ENCODE results near the gene DEPDC5. TPM values are rescaled to one million over a fixed set of nuclear protein-coding genes. Genes with fewer than 3 reads are reported as not detected.

Gene DEPDC5
- total RNA-seq, 1 donor from 2014 or later = 32.6 TPM

- H3K4me1 Mint-ChIP-seq (ENCODE audit: unreplicated experiment) = no peaks in the 10 kb centered on the region
- H3K36me3 Mint-ChIP-seq (ENCODE audit: low read depth, unreplicated experiment) = peaks cover 25% of the 10 kb centered on the region
- DNase-seq (ENCODE audit: low spot score) = no peak
- H3K27ac Mint-ChIP-seq (ENCODE audit: unreplicated experiment) = no peak overlapping the region
- TF ChIP-seq CTCF (IDR thresholded peaks at IDR 0.05; ENCODE audit: unreplicated experiment) = no peak
- no peak overlapping the region for H3K4me3 Mint-ChIP-seq (ENCODE audit: unreplicated experiment)
- no peaks in the 10 kb centered on the region for H3K9me3 Mint-ChIP-seq (ENCODE audit: unreplicated experiment)
- no peaks in the 10 kb centered on the region for H3K27me3 Mint-ChIP-seq (ENCODE audit: unreplicated experiment)
Measured at GRCh38 chr22:31723723-31724122, 30.1 kb upstream of the DEPDC5 start.

- H3K27ac Mint-ChIP-seq (ENCODE audit: unreplicated experiment) = no peak overlapping the region
- DNase-seq (ENCODE audit: low spot score) = no peak
- H3K4me1 Mint-ChIP-seq (ENCODE audit: unreplicated experiment) = no peaks in the 10 kb centered on the region
- no peak overlapping the region for H3K4me3 Mint-ChIP-seq (ENCODE audit: unreplicated experiment)
- no peaks in the 10 kb centered on the region for H3K9me3 Mint-ChIP-seq (ENCODE audit: unreplicated experiment)
- no peaks in the 10 kb centered on the region for H3K27me3 Mint-ChIP-seq (ENCODE audit: unreplicated experiment)
- TF ChIP-seq CTCF (IDR thresholded peaks at IDR 0.05; ENCODE audit: unreplicated experiment) = no peak
- H3K36me3 Mint-ChIP-seq (ENCODE audit: low read depth, unreplicated experiment) = peaks cover 19% of the 10 kb centered on the region
Measured at GRCh38 chr22:31726692-31727091, 27.1 kb upstream of the DEPDC5 start.

GRCh38 chr22:31728857-31729256 is 25.0 kb upstream of the DEPDC5 start:
- Mint-ChIP-seq H3K27me3 (ENCODE audit: unreplicated experiment) (no peaks in the 10 kb centered on the region), H3K36me3 (ENCODE audit: low read depth, unreplicated experiment) (peaks cover 15% of the 10 kb centered on the region), H3K4me1 (ENCODE audit: unreplicated experiment) (no peaks in the 10 kb centered on the region), H3K9me3 (ENCODE audit: unreplicated experiment) (no peaks in the 10 kb centered on the region), H3K27ac (ENCODE audit: unreplicated experiment) (no peak overlapping the region), H3K4me3 (ENCODE audit: unreplicated experiment) (no peak overlapping the region)
- DNase-seq (ENCODE audit: low spot score) = no peak
- TF ChIP-seq CTCF (IDR thresholded peaks at IDR 0.05; ENCODE audit: unreplicated experiment) = no peak

- Mint-ChIP-seq H3K36me3 (ENCODE audit: low read depth, unreplicated experiment) (peaks cover 5% of the 10 kb centered on the region), H3K4me1 (ENCODE audit: unreplicated experiment) (no peaks in the 10 kb centered on the region), H3K27ac (ENCODE audit: unreplicated experiment) (no peak overlapping the region), H3K4me3 (ENCODE audit: unreplicated experiment) (no peak overlapping the region), H3K9me3 (ENCODE audit: unreplicated experiment) (no peaks in the 10 kb centered on the region), H3K27me3 (ENCODE audit: unreplicated experiment) (no peaks in the 10 kb centered on the region)
- DNase-seq (ENCODE audit: low spot score) = no peak
- peak; percentile 13 for TF ChIP-seq CTCF (IDR thresholded peaks at IDR 0.05; ENCODE audit: unreplicated experiment)
Measured at GRCh38 chr22:31730344-31730711, 23.5 kb upstream of the DEPDC5 start.

- H3K4me1 Mint-ChIP-seq (ENCODE audit: unreplicated experiment) = no peaks in the 10 kb centered on the region
Measured at GRCh38 chr22:31732089-31732829, 21.6 kb upstream of the DEPDC5 start.

More at GRCh38 chr22:31732089-31732829, 21.6 kb upstream of the DEPDC5 start:
- no peak overlapping the region for H3K27ac Mint-ChIP-seq (ENCODE audit: unreplicated experiment)
- no peak overlapping the region for H3K4me3 Mint-ChIP-seq (ENCODE audit: unreplicated experiment)
- H3K9me3 Mint-ChIP-seq (ENCODE audit: unreplicated experiment) = no peaks in the 10 kb centered on the region
- DNase-seq (ENCODE audit: low spot score) = no peak
- no peaks in the 10 kb centered on the region for H3K27me3 Mint-ChIP-seq (ENCODE audit: unreplicated experiment)
- TF ChIP-seq CTCF (IDR thresholded peaks at IDR 0.05; ENCODE audit: unreplicated experiment) = no peak
- H3K36me3 Mint-ChIP-seq (ENCODE audit: low read depth, unreplicated experiment) = peaks cover 4% of the 10 kb centered on the region
